Measurements from ENCODE around the gene YIPF2. TPM values are rescaled to one million over a fixed set of nuclear protein-coding genes. Genes with fewer than 3 reads are reported as not detected.

The YIPF2 gene
- total RNA-seq, 1 donor from 2014 or later, result 51.3 TPM

Other genes starting within 250 kb of the YIPF2 start
- gene QTRT1, start 227.2 kb downstream of the YIPF2 start, total RNA-seq, result 30.3 TPM
- gene DNM2, start 210.6 kb downstream of the YIPF2 start, total RNA-seq, result 280 TPM
- 25.3 TPM for gene TMED1, start 92.4 kb downstream of the YIPF2 start, total RNA-seq
- gene C19orf38, start 80.2 kb downstream of the YIPF2 start, total RNA-seq, result 7.4 TPM
- 25.5 TPM for gene CARM1, start 57.1 kb downstream of the YIPF2 start, total RNA-seq
- gene TIMM29, start 172 bp upstream of the YIPF2 start, total RNA-seq, result 17.7 TPM
- gene SMARCA4, start 32.4 kb upstream of the YIPF2 start, total RNA-seq, result 95.6 TPM
- gene LDLR, start 160.8 kb upstream of the YIPF2 start, total RNA-seq, result 242 TPM
- gene SPC24, start 227.1 kb upstream of the YIPF2 start, total RNA-seq, result 1.1 TPM